Gastrocnemius medialis (tissue), 4 donors: ENCODE results near the gene COA8.

Source experiments
- CTCF ChIP-seq, 5 experiments: fragments of 450-650 bp in 3 of 5; fragments of 200-600 bp in 2 of 5; sonication (generic) in 2 of 5; IDR thresholded peaks in 4 of 5; conservative IDR thresholded peaks in 1 of 5; 1 replicate in 4 of 5; 2 replicates in 1 of 5; pipeline ENCODE4 v1.5.1; 2016 to 2019; ENCODE audit warnings: antibody characterized with exemption in 5 of 5, mild to moderate bottlenecking in 3 of 5, moderate library complexity in 3 of 5
- POLR2A ChIP-seq, 2 donors: fragments of 450-650 bp; IDR thresholded peaks; one replicate each; pipeline ENCODE4 v1.6.1; 2017; ENCODE audit warnings: antibody characterized with exemption in 2 of 2, mild to moderate bottlenecking in 2 of 2, moderate library complexity in 2 of 2

- TF ChIP-seq CTCF (IDR thresholded peaks at IDR 0.05 in 4 of 5, conservative IDR thresholded peaks at IDR 0.05 in 1 of 5) (no peak), POLR2A (IDR thresholded peaks at IDR 0.05) (no peak)
These were observed 19.4 kb downstream of the COA8 start for GRCh38 chr14:103581954-103582703.
